Skeletal muscle satellite cell (primary cell): ENCODE data around the gene NPAS2.

Experiments used
- H3K27me3 ChIP-seq: 2 replicates; pipeline ENCODE4 v1.7.0; 2013; ENCODE audit warnings: low read length; ENCODE audit not compliant: control insufficient read depth, insufficient read depth
- H3K36me3 ChIP-seq: 2 replicates; pipeline ENCODE4 v1.7.0; 2013; ENCODE audit warnings: mild to moderate bottlenecking, control low read depth, low read length; ENCODE audit not compliant: insufficient read depth
- H3K4me1 ChIP-seq: 2 replicates; pipeline ENCODE4 v1.7.0; 2013; ENCODE audit warnings: low read length; ENCODE audit not compliant: control insufficient read depth, insufficient read depth
- H3K4me2 ChIP-seq: 2 replicates; pipeline ENCODE4 v1.7.0; 2013; ENCODE audit warnings: mild to moderate bottlenecking, low read length
- H3K4me3 ChIP-seq: 2 replicates; pipeline ENCODE4 v1.7.0; 2013; ENCODE audit warnings: low read length
- H3K9ac ChIP-seq: 2 replicates; pipeline ENCODE4 v1.7.0; 2013; ENCODE audit warnings: mild to moderate bottlenecking, low read depth, low read length, moderate library complexity
- H3K9me3 ChIP-seq: replicated peaks from 2 replicates; pipeline ENCODE4 v1.7.0; 2013; ENCODE audit warnings: mild to moderate bottlenecking, control low read depth, low read length

Gene NPAS2

DNA sequence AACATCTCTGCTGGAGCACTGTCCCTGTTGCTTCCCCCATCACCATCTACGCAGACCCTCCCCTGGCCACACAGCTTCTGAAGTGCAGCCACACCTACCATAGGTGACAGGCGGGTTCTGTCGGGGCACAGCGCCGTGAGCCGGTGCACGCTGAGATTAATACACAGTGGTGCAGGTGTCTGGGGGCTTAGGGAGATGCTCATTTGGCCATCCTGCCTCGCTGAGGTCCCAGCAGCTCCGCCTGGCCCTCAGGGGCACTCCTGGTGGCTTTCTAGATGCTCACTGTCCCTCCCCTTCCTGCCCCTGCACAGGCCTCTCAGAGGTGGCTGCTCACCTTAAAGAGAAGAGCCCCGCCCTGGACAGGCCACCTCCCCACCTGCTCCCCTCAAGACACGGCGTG lies 163.3 kb downstream of the NPAS2 start:
- Histone ChIP-seq H3K4me3 (no peak overlapping the region), H3K4me1 (peaks cover 7% of the 10 kb centered on the region), H3K27me3 (no peaks in the 10 kb centered on the region), H3K9me3 (no peaks in the 10 kb centered on the region), H3K9ac (no peak overlapping the region), H3K4me2 (no peak overlapping the region), H3K36me3 (peaks cover 12% of the 10 kb centered on the region)

- no peak overlapping the region for H3K9ac ChIP-seq
- H3K36me3 ChIP-seq, result peaks cover 12% of the 10 kb centered on the region
- no peaks in the 10 kb centered on the region for H3K9me3 ChIP-seq
- peaks cover 3% of the 10 kb centered on the region for H3K4me1 ChIP-seq
- H3K27me3 ChIP-seq, result no peaks in the 10 kb centered on the region
- no peak overlapping the region for H3K4me3 ChIP-seq
- H3K4me2 ChIP-seq, result no peak overlapping the region
These were observed 163.9 kb downstream of the NPAS2 start for GRCh38 chr2:100983684-100984310.

GRCh38 chr2:100984892-100985307 lies 165.0 kb downstream of the NPAS2 start:
- Histone ChIP-seq H3K27me3 (no peaks in the 10 kb centered on the region), H3K36me3 (peaks cover 12% of the 10 kb centered on the region), H3K4me1 (no peaks in the 10 kb centered on the region), H3K9ac (no peak overlapping the region), H3K4me3 (no peak overlapping the region), H3K9me3 (no peaks in the 10 kb centered on the region), H3K4me2 (no peak overlapping the region)

GRCh38 chr2:100986157-100986556 lies 166.2 kb downstream of the NPAS2 start:
- Histone ChIP-seq H3K4me3 (no peak overlapping the region), H3K9me3 (no peaks in the 10 kb centered on the region), H3K4me2 (no peak overlapping the region), H3K27me3 (no peaks in the 10 kb centered on the region), H3K36me3 (peaks cover 14% of the 10 kb centered on the region), H3K4me1 (no peaks in the 10 kb centered on the region), H3K9ac (no peak overlapping the region)

GRCh38 chr2:100987536-100987935 lies 167.6 kb downstream of the NPAS2 start:
- Histone ChIP-seq H3K4me1 (no peaks in the 10 kb centered on the region), H3K27me3 (no peaks in the 10 kb centered on the region), H3K9ac (no peak overlapping the region), H3K4me2 (no peak overlapping the region), H3K36me3 (peaks cover 9% of the 10 kb centered on the region), H3K9me3 (no peaks in the 10 kb centered on the region), H3K4me3 (no peak overlapping the region)

- Histone ChIP-seq H3K9me3 (no peaks in the 10 kb centered on the region), H3K36me3 (peaks cover 8% of the 10 kb centered on the region), H3K4me1 (no peaks in the 10 kb centered on the region), H3K9ac (no peak overlapping the region), H3K27me3 (no peaks in the 10 kb centered on the region), H3K4me2 (no peak overlapping the region), H3K4me3 (no peak overlapping the region)
These were observed 168.0 kb downstream of the NPAS2 start for GRCh38 chr2:100987974-100988373.

GRCh38 chr2:100988630-100989417 lies 168.9 kb downstream of the NPAS2 start:
- no peaks in the 10 kb centered on the region for H3K27me3 ChIP-seq
- no peak overlapping the region for H3K9ac ChIP-seq
- peaks cover 10% of the 10 kb centered on the region for H3K36me3 ChIP-seq
- no peak overlapping the region for H3K4me3 ChIP-seq
- no peak overlapping the region for H3K4me2 ChIP-seq
- no peaks in the 10 kb centered on the region for H3K4me1 ChIP-seq
- no peaks in the 10 kb centered on the region for H3K9me3 ChIP-seq

GRCh38 chr2:100989666-100990065 lies 169.7 kb downstream of the NPAS2 start:
- Histone ChIP-seq H3K4me2 (no peak overlapping the region), H3K36me3 (peaks cover 16% of the 10 kb centered on the region), H3K9ac (no peak overlapping the region), H3K27me3 (no peaks in the 10 kb centered on the region), H3K4me3 (no peak overlapping the region), H3K9me3 (no peaks in the 10 kb centered on the region), H3K4me1 (no peaks in the 10 kb centered on the region)

- Histone ChIP-seq H3K9ac (no peak overlapping the region), H3K9me3 (no peaks in the 10 kb centered on the region), H3K36me3 (peaks cover 13% of the 10 kb centered on the region), H3K4me3 (no peak overlapping the region), H3K4me2 (no peak overlapping the region), H3K27me3 (no peaks in the 10 kb centered on the region), H3K4me1 (no peaks in the 10 kb centered on the region)
These were observed 170.2 kb downstream of the NPAS2 start for GRCh38 chr2:100990166-100990565.

GRCh38 chr2:100990650-100991403 lies 170.9 kb downstream of the NPAS2 start:
- no peak overlapping the region for H3K9ac ChIP-seq
- no peaks in the 10 kb centered on the region for H3K4me1 ChIP-seq
- no peaks in the 10 kb centered on the region for H3K9me3 ChIP-seq
- H3K27me3 ChIP-seq, result no peaks in the 10 kb centered on the region
- no peak overlapping the region for H3K4me3 ChIP-seq
- no peak overlapping the region for H3K4me2 ChIP-seq
- H3K36me3 ChIP-seq, result peaks cover 16% of the 10 kb centered on the region

DNA sequence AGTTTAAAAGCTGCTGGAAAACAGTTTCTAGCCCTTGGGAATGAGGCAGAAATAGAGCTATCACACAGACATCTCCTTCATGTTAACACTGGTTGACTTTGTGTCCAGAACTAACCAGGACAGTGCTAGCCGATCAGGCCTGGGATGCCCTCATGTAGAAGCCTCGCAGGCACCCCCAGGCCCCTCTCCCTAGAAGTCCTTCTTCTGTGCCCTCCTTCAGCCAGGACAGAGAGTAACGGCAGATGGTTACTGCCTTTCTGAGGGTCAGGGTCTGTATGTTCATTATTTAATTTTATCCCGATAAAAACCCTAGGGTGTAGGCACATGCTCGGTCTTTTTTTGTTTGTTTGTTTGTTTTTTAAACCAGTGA lies 171.4 kb downstream of the NPAS2 start:
- peaks cover 16% of the 10 kb centered on the region for H3K36me3 ChIP-seq
- H3K4me3 ChIP-seq, result no peak overlapping the region
- no peaks in the 10 kb centered on the region for H3K9me3 ChIP-seq
- H3K27me3 ChIP-seq, result no peaks in the 10 kb centered on the region
- no peaks in the 10 kb centered on the region for H3K4me1 ChIP-seq
- H3K9ac ChIP-seq, result no peak overlapping the region
- H3K4me2 ChIP-seq, result no peak overlapping the region
